Loucy (cell line): Measurements from ENCODE around the gene CAPNS2.
"Not testable (repeated sequence)": the region's sequence is repeated elsewhere in the genome, so short reads cannot be mapped to it uniquely, and the experiment has no call there.

Experiments
- H2AFZ ChIP-seq: fragments of 200-600 bp; sonication (generic); 2 replicates; pipeline ENCODE4 v1.6.0; 2016; ENCODE audit warnings: antibody characterized with exemption, mild to moderate bottlenecking, low read length, moderate library complexity
- H3F3A ChIP-seq: fragments of 200-600 bp; 2 replicates; pipeline ENCODE4 v1.6.0; 2016; ENCODE audit warnings: antibody characterized with exemption, low read depth, mild to moderate bottlenecking
- H3K27me3 ChIP-seq: fragments of 200-600 bp; sonication (generic); 2 replicates; pipeline ENCODE4 v1.6.1; 2014; ENCODE audit warnings: low read length, mild to moderate bottlenecking; ENCODE audit not compliant: insufficient read depth, poor library complexity, severe bottlenecking
- H3K36me3 ChIP-seq: fragments of 200-600 bp; sonication (generic); 2 replicates; pipeline ENCODE4 v1.6.1; 2016; ENCODE audit warnings: low read length; ENCODE audit not compliant: insufficient read depth
- H3K4me1 ChIP-seq: fragments of 200-600 bp; sonication (generic); 2 replicates; pipeline ENCODE4 v1.5.1; 2014; ENCODE audit warnings: low read length, mild to moderate bottlenecking; ENCODE audit not compliant: insufficient read depth, poor library complexity, severe bottlenecking
- H3K4me2 ChIP-seq: fragments of 200-600 bp; sonication (generic); 2 replicates; pipeline ENCODE4 v1.6.0; 2014; ENCODE audit warnings: antibody characterized with exemption, low read length, low read depth, mild to moderate bottlenecking; ENCODE audit not compliant: poor library complexity, severe bottlenecking
- H3K4me3 ChIP-seq: fragments of 200-600 bp; sonication (generic); 2 replicates; pipeline ENCODE4 v1.5.1; 2014; ENCODE audit warnings: low read length, mild to moderate bottlenecking, mixed read lengths; ENCODE audit not compliant: poor library complexity, severe bottlenecking
- H3K79me2 ChIP-seq: fragments of 200-600 bp; sonication (generic); 2 replicates; pipeline ENCODE4 v1.6.1; 2014; ENCODE audit warnings: low read length; ENCODE audit not compliant: insufficient read depth
- H3K9ac ChIP-seq: fragments of 200-600 bp; sonication (generic); 2 replicates; pipeline ENCODE4 v1.6.0; 2014; ENCODE audit warnings: mild to moderate bottlenecking, low read depth, low read length, moderate library complexity; ENCODE audit not compliant: poor library complexity, severe bottlenecking
- H3K9me2 ChIP-seq: fragments of 200-600 bp; sonication (generic); replicated peaks from 2 replicates; pipeline ENCODE4 v1.6.1; 2016; ENCODE audit warnings: low read depth, low read length, mixed read lengths
- H3K9me3 ChIP-seq: fragments of 200-600 bp; sonication (generic); 2 replicates; pipeline ENCODE4 v1.6.1; 2014; ENCODE audit warnings: mild to moderate bottlenecking, antibody characterized with exemption, low read length, low read depth; ENCODE audit not compliant: insufficient read depth
- H4K20me1 ChIP-seq: fragments of 200-600 bp; sonication (generic); 2 replicates; pipeline ENCODE4 v1.6.0; 2014; ENCODE audit warnings: antibody characterized with exemption, low read length, mild to moderate bottlenecking; ENCODE audit not compliant: insufficient read depth, poor library complexity, severe bottlenecking
- CTCF ChIP-seq: fragments of 200-600 bp; sonication (generic); conservative IDR thresholded peaks from 2 replicates; pipeline ENCODE4 v1.5.1; 2014; ENCODE audit warnings: mild to moderate bottlenecking, antibody characterized with exemption, low read length
- EZH2phosphoT487 ChIP-seq: fragments of 200-600 bp; IDR thresholded peaks from 2 replicates; pipeline ENCODE4 v1.6.1; 2018; ENCODE audit warnings: antibody characterized with exemption, mild to moderate bottlenecking, moderate library complexity, borderline replicate concordance

CAPNS2 gene

GRCh38 chr16:55613613-55614335 is 47.3 kb downstream of the CAPNS2 start:
- TF ChIP-seq EZH2phosphoT487 (no peak), CTCF (no peak)
- Histone ChIP-seq H3K9me3 (no peaks in the 10 kb centered on the region), H3K27me3 (no peaks in the 10 kb centered on the region)

GRCh38 chr16:55615071-55615470 is 48.6 kb downstream of the CAPNS2 start:
- H4K20me1 ChIP-seq = no peaks in the 10 kb centered on the region
- H3K4me3 ChIP-seq = no peak overlapping the region
- H3K27me3 ChIP-seq = no peaks in the 10 kb centered on the region
- H3K4me1 ChIP-seq = no peaks in the 10 kb centered on the region
- H3K9ac ChIP-seq = no peak overlapping the region
- no peaks in the 10 kb centered on the region for H3K9me3 ChIP-seq
- no peaks in the 10 kb centered on the region for H3K36me3 ChIP-seq
- H3K4me2 ChIP-seq = no peak overlapping the region
- H3F3A ChIP-seq = no peaks in the 10 kb centered on the region
- H2AFZ ChIP-seq = no peak overlapping the region
- no peaks in the 10 kb centered on the region for H3K79me2 ChIP-seq
- H3K9me2 ChIP-seq = no peaks in the 10 kb centered on the region
- TF ChIP-seq EZH2phosphoT487 (no peak), CTCF (no peak)

More at GRCh38 chr16:55613613-55614335, 47.3 kb downstream of the CAPNS2 start:
- no peaks in the 10 kb centered on the region for H3K79me2 ChIP-seq
- no peak overlapping the region for H3K4me3 ChIP-seq
- H3F3A ChIP-seq = no peaks in the 10 kb centered on the region
- no peak overlapping the region for H3K9ac ChIP-seq
- no peaks in the 10 kb centered on the region for H4K20me1 ChIP-seq
- no peaks in the 10 kb centered on the region for H3K9me2 ChIP-seq
- H3K4me1 ChIP-seq = no peaks in the 10 kb centered on the region
- H3K36me3 ChIP-seq = no peaks in the 10 kb centered on the region
- H3K4me2 ChIP-seq = no peak overlapping the region
- no peak overlapping the region for H2AFZ ChIP-seq

GRCh38 chr16:55615670-55616069 is 49.2 kb downstream of the CAPNS2 start:
- H3F3A ChIP-seq, H3K27me3 ChIP-seq, H3K4me1 ChIP-seq, H3K4me3 ChIP-seq, H3K9me2 ChIP-seq, H3K36me3 ChIP-seq, H3K9ac ChIP-seq, H3K4me2 ChIP-seq, H3K9me3 ChIP-seq, H2AFZ ChIP-seq, H4K20me1 ChIP-seq, H3K79me2 ChIP-seq: not testable (repeated sequence)
